Body of pancreas (tissue), 4 donors: ENCODE results near the gene TSPAN6. TPM values are rescaled to one million over a fixed set of nuclear protein-coding genes. Genes with fewer than 3 reads are reported as not detected.

Experiments
- ATAC-seq: fragments of 150-250 bp; one replicate; pipeline ENCODE4 v1.9.1; 2016
- DNase-seq, 4 donors: peaks; one replicate each; pipeline ENCODE4 v3.0.0-alpha.2; 2019
- H3K27ac ChIP-seq, 4 donors: fragments of 200-600 bp; sonication (generic); 1 replicate in 3 of 4; 2 replicates in 1 of 4; pipeline versions ENCODE4 v1.5.1 to v1.6.1; 2016 to 2019; ENCODE audit warnings: mild to moderate bottlenecking in 1 of 4, mixed read lengths in 1 of 4, moderate library complexity in 1 of 4
- H3K27me3 ChIP-seq, 2 donors: fragments of 200-600 bp; sonication (generic); one replicate each; pipeline ENCODE4 v1.6.0; 2016; ENCODE audit warnings: mild to moderate bottlenecking in 1 of 2
- H3K36me3 ChIP-seq, 2 donors: fragments of 200-600 bp; sonication (generic); replicated peaks in 1 of 2; 2 replicates each; pipeline ENCODE4 v1.5.1; 2016; ENCODE audit warnings: low read depth in 2 of 2; ENCODE audit not compliant: insufficient read depth in 1 of 2
- H3K4me1 ChIP-seq: fragments of 200-600 bp; sonication (generic); one replicate; pipeline ENCODE4 v1.6.0; 2016
- H3K4me3 ChIP-seq, 2 donors: fragments of 200-600 bp; sonication (generic); 1 replicate in 1 of 2; 2 replicates in 1 of 2; pipeline ENCODE4 v1.5.1; 2016 to 2019
- H3K9me3 ChIP-seq, 3 donors: fragments of 200-600 bp; sonication (generic); 1 replicate in 2 of 3; 2 replicates in 1 of 3; pipeline ENCODE4 v1.5.1; 2016
- CTCF ChIP-seq, 7 experiments: fragments of 450-650 bp in 4 of 7; fragments of 200-600 bp in 3 of 7; sonication (generic) in 3 of 7; IDR thresholded peaks; one replicate each; pipeline ENCODE4 v1.5.1; 2016 to 2019; ENCODE audit warnings: antibody characterized with exemption in 7 of 7
- POLR2A ChIP-seq, 3 donors: fragments of 450-650 bp; IDR thresholded peaks; one replicate each; pipeline ENCODE4 v1.6.1; 2016; ENCODE audit warnings: antibody characterized with exemption in 3 of 3, mild to moderate bottlenecking in 2 of 3
- WGBS, 2 donors: methylation state at CpG; one replicate each; pipeline ENCODE4 v1.1.5; 2017; 5-methylcytosine and 5-hydroxymethylcytosine counted together
- intact Hi-C: fragments of 100-400 bp; cut with DNase I; formaldehyde crosslinking; loops from one replicate; pipeline ENCODE4 v1.15.1; 2023
- total RNA-seq, 2 donors: library from RNA; depleted of rRNA; stranded (reverse); fragments of >200 nt; gene quantifications; one replicate each; pipeline ENCODE4 v1.1.0, GENCODE V29; 2016

The TSPAN6 gene
- total RNA-seq, 2 donors from 2014 or later = 8.2 to 19.2 TPM

- Histone ChIP-seq H3K9me3 (no peaks in the 10 kb centered on the region), H3K4me3 (no peak overlapping the region), H3K36me3 (no peaks in the 10 kb centered on the region), H3K4me1 (no peaks in the 10 kb centered on the region), H3K27me3 (no peaks in the 10 kb centered on the region), H3K27ac (no peak overlapping the region)
- DNase-seq (no peak), ATAC-seq (no peak)
- WGBS, 2 donors = 47 to 53% methylated on average over 2 of the region's 2 CpGs
- intact Hi-C loops = no loop called here
- TF ChIP-seq POLR2A (IDR thresholded peaks at IDR 0.05) = no peak
- TF ChIP-seq CTCF (IDR thresholded peaks at IDR 0.05) = no peak
Observed at GRCh38 chrX:100587861-100588260, 48.7 kb downstream of the TSPAN6 start.

GRCh38 chrX:100586747-100587146, 49.9 kb downstream of the TSPAN6 start:
- Histone ChIP-seq H3K36me3 (no peaks in the 10 kb centered on the region), H3K27ac (no peak overlapping the region), H3K4me1 (no peaks in the 10 kb centered on the region), H3K9me3 (no peaks in the 10 kb centered on the region), H3K4me3 (no peak overlapping the region), H3K27me3 (no peaks in the 10 kb centered on the region)
- WGBS, 2 donors = 38 to 42% methylated on average over 2 of the region's 2 CpGs
- DNase-seq (no peak), ATAC-seq (no peak)
- TF ChIP-seq CTCF (IDR thresholded peaks at IDR 0.05) (no peak), POLR2A (IDR thresholded peaks at IDR 0.05) (no peak)
- intact Hi-C loops = no loop called here

- H3K27me3 ChIP-seq = no peaks in the 10 kb centered on the region
- WGBS, 2 donors = 53 to 63% methylated on average over 2 of the region's 2 CpGs
- TF ChIP-seq POLR2A (IDR thresholded peaks at IDR 0.05) = no peak
- no peak for TF ChIP-seq CTCF (IDR thresholded peaks at IDR 0.05)
- DNase-seq = no peak
- H3K4me1 ChIP-seq = no peaks in the 10 kb centered on the region
- H3K4me3 ChIP-seq = no peak within 1 kb of the TSS
- no peaks in the 10 kb centered on the region for H3K36me3 ChIP-seq
- intact Hi-C loops = no loop called here
- no peak for ATAC-seq
- no peak within 1 kb of the TSS for H3K27ac ChIP-seq
- H3K9me3 ChIP-seq = no peaks in the 10 kb centered on the region
Observed at GRCh38 chrX:100584611-100585010, 52.0 kb downstream of the TSPAN6 start, which contains the start of gene TNMD. Gene TNMD, plus strand, starts transcription at chrX:100584936. Its CDS starts 83 bp downstream, at chrX:100585019.

Other genes with a start within 250 kb of the TSPAN6 start
- gene PCDH19, start 226.5 kb downstream of the TSPAN6 start, total RNA-seq = under 1 TPM; under 0.01 to 0.33 TPM
- gene TNMD, start 51.9 kb downstream of the TSPAN6 start, total RNA-seq = under 1 TPM in 1 of 2 donors, not detected in 1; 0.99 TPM
- 10 to 100 TPM in 1 of 2 donors, 1 to 10 TPM in 1; 8.6 to 15.5 TPM for gene SRPX2, start 7.4 kb upstream of the TSPAN6 start, total RNA-seq
- 10 to 100 TPM; 19.1 to 21.3 TPM for gene SYTL4, start 95.3 kb upstream of the TSPAN6 start, total RNA-seq
- 1 to 10 TPM; 7.0 to 9.9 TPM for gene CSTF2, start 183.6 kb upstream of the TSPAN6 start, total RNA-seq
- gene NOX1, start 237.6 kb upstream of the TSPAN6 start, total RNA-seq = not detected